Spleen (tissue), 11 donors: ENCODE measurements around the gene RILPL1. TPM values are rescaled to one million over a fixed set of nuclear protein-coding genes. Genes with fewer than 3 reads are reported as not detected.

Experiments used
- DNase-seq: peaks from one replicate; pipeline ENCODE4 v3.0.0-alpha.2; 2020
- H3K27ac ChIP-seq, 8 donors: fragments of 200-600 bp; sonication (generic) in 7 of 8; 1 replicate in 4 of 8; 2 replicates in 4 of 8; pipeline versions ENCODE4 v1.5.0 to v1.8.0; 2016 to 2021; ENCODE audit warnings: inconsistent platforms in 4 of 8, mild to moderate bottlenecking in 4 of 8, moderate library complexity in 1 of 8
- H3K27me3 ChIP-seq, 7 donors: fragments of 200-600 bp; sonication (generic) in 6 of 7; replicated peaks in 1 of 7; 1 replicate in 4 of 7; 2 replicates in 3 of 7; pipeline versions ENCODE4 v1.5.0 to v1.8.0; 2016 to 2021; ENCODE audit warnings: inconsistent platforms in 3 of 7, mild to moderate bottlenecking in 1 of 7
- H3K36me3 ChIP-seq, 6 donors: fragments of 200-600 bp; sonication (generic) in 5 of 6; 1 replicate in 4 of 6; 2 replicates in 2 of 6; pipeline versions ENCODE4 v1.5.0 to v1.8.0; 2016 to 2021; ENCODE audit warnings: inconsistent platforms in 2 of 6
- H3K4me1 ChIP-seq, 6 donors: fragments of 200-600 bp; sonication (generic) in 5 of 6; 1 replicate in 3 of 6; 2 replicates in 3 of 6; pipeline versions ENCODE4 v1.5.0 to v1.8.0; 2016 to 2021; ENCODE audit warnings: inconsistent platforms in 3 of 6
- H3K4me3 ChIP-seq, 8 donors: fragments of 200-600 bp; sonication (generic) in 7 of 8; 1 replicate in 4 of 8; 2 replicates in 4 of 8; pipeline versions ENCODE4 v1.5.0 to v1.8.0; 2016 to 2021; ENCODE audit warnings: inconsistent platforms in 4 of 8, mild to moderate bottlenecking in 4 of 8, moderate library complexity in 2 of 8
- H3K9me3 ChIP-seq, 8 donors: fragments of 200-600 bp; sonication (generic) in 7 of 8; 1 replicate in 4 of 8; 2 replicates in 4 of 8; pipeline versions ENCODE4 v1.5.0 to v1.8.0; 2016 to 2021; ENCODE audit warnings: inconsistent platforms in 4 of 8
- CTCF ChIP-seq, 11 experiments: fragments of 200-600 bp in 7 of 11; fragments of 450-650 bp in 4 of 11; sonication (generic) in 4 of 11; IDR thresholded peaks in 8 of 11; conservative IDR thresholded peaks in 3 of 11; 1 replicate in 7 of 11; 2 replicates in 4 of 11; pipeline versions ENCODE4 v1.4.0 to v1.8.0; 2016 to 2021; ENCODE audit warnings: antibody characterized with exemption in 11 of 11, inconsistent platforms in 4 of 11, mild to moderate bottlenecking in 1 of 11
- POLR2A ChIP-seq, 3 donors: fragments of 450-650 bp; IDR thresholded peaks; one replicate each; pipeline ENCODE4 v1.5.1; 2017; ENCODE audit warnings: antibody characterized with exemption in 3 of 3, mild to moderate bottlenecking in 1 of 3
- POLR2AphosphoS5 ChIP-seq, 3 donors: sonication (generic); formaldehyde crosslinking; IDR thresholded peaks; one replicate each; pipeline ENCODE4 v1.5.1; 2017; ENCODE audit warnings: antibody characterized with exemption in 3 of 3
- WGBS, 5 donors: extraction: QIAGEN DNeasy Blood & Tissue Kit in 3 of 5; methylation state at CpG; one replicate each; pipeline versions ENCODE4 v1.1.5 to v1.1.7; 2013 to 2018; 5-methylcytosine and 5-hydroxymethylcytosine counted together
- intact Hi-C: fragments of 100-400 bp; cut with DNase I; formaldehyde crosslinking; loops from one replicate; pipeline ENCODE4 v1.15.0; 2023; ENCODE audit warnings: low total_unique reads
- polyA plus RNA-seq, 3 donors: library from polyadenylated mRNA; stranded (reverse); fragments of 200-250 nt; gene quantifications; one replicate each; pipeline ENCODE4 v1.2.1, GENCODE V29; 2013
- total RNA-seq, 7 donors: library from RNA; depleted of rRNA in 3 of 7; stranded (reverse); fragments of >200 nt in 3 of 7; fragmentation: NEBNext Ultra II Directional in 4 of 7; extraction: Animal tissue kit (Norgen Biotek cat#: 25700) in 4 of 7; gene quantifications; one replicate each; pipeline versions ENCODE4 v1.1.0 to v1.2.1, GENCODE V29; 2016 to 2021
- donor health status: healthy with polysubstance abuse.
- donor health status: DM: no; HTN: no; CAD: no; lungs with moderate emphysema.
- donor health status: DM: no; HTN: no; CAD: no.
- donor health status: Bipolar disorder and iron deficiency.
- donor health status: healthy.
- donor health status: DM: no; HTN: no; CAD: no.
- donor health status: DM: yes; HTN: yes; CAD: no.

The RILPL1 gene
- total and polyA plus RNA-seq, 10 donors: 3.2 to 13.6 (median 9.0) TPM

GRCh38 chr12:123442774-123443173, 90.7 kb downstream of the RILPL1 start:
- Histone ChIP-seq H3K27me3 (no peaks in the 10 kb centered on the region), H3K4me1 (peaks cover 15 to 63% (median 41%) of the 10 kb centered on the region in 6 donors), H3K4me3 (no peak overlapping the region), H3K27ac (peak overlapping the region in 2 of 8 donors; percentile 14 to 17), H3K36me3 (no peaks in the 10 kb centered on the region), H3K9me3 (no peaks in the 10 kb centered on the region)
- intact Hi-C loops: no loop called here
- no peak for DNase-seq
- TF ChIP-seq POLR2A (IDR thresholded peaks at IDR 0.05) (no peak), CTCF (IDR thresholded peaks at IDR 0.05 in 8 of 11, conservative IDR thresholded peaks at IDR 0.05 in 3 of 11) (no peak), POLR2AphosphoS5 (IDR thresholded peaks at IDR 0.05) (no peak)
- 39 to 64% (median 52%) methylated on average over 4 of the region's 4 CpGs for WGBS, 5 donors

DNA sequence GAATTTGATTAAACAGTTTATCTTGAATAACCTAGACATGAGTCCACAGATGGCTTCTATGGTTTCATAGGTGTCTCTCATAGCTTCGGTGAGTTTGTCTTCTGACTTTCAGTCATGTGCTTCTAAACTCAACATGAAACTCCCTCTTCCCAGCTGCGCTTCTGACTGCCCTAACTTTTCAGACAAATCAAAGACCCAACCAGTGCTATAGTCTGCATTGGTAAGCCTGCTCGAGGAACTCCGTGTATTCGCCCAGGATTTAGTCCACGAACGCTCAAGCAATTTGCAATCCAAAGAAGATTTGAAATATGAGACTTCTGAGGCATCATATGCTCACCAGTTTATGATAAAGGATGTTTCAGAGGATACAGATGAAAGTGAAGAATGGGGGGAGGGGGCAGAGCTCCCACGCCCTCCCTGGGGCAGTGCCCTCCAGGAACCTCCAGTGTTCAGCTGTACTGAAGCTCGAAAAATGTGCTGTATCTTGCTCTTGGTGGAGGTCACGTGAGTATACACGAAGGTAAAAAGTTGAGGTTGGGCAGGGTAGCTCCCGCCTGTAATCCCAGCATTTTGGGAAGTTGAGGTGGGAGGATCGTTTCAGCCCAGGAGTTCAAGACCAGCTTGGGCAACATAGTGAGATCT, 91.9 kb downstream of the RILPL1 start:
- TF ChIP-seq POLR2A (IDR thresholded peaks at IDR 0.05) (no peak), POLR2AphosphoS5 (IDR thresholded peaks at IDR 0.05) (no peak), CTCF (IDR thresholded peaks at IDR 0.05 in 8 of 11, conservative IDR thresholded peaks at IDR 0.05 in 3 of 11) (no peak)
- intact Hi-C loops: no loop called here
- Histone ChIP-seq H3K4me3 (no peak overlapping the region), H3K4me1 (peaks cover 15 to 63% (median 43%) of the 10 kb centered on the region in 6 donors), H3K9me3 (no peaks in the 10 kb centered on the region), H3K36me3 (no peaks in the 10 kb centered on the region), H3K27ac (peak overlapping the region in 1 of 8 donors; percentile 4), H3K27me3 (no peaks in the 10 kb centered on the region)
- WGBS, 5 donors: 77 to 80% (median 78%) methylated on average over 13 of the region's 13 CpGs
- DNase-seq: no peak

DNA sequence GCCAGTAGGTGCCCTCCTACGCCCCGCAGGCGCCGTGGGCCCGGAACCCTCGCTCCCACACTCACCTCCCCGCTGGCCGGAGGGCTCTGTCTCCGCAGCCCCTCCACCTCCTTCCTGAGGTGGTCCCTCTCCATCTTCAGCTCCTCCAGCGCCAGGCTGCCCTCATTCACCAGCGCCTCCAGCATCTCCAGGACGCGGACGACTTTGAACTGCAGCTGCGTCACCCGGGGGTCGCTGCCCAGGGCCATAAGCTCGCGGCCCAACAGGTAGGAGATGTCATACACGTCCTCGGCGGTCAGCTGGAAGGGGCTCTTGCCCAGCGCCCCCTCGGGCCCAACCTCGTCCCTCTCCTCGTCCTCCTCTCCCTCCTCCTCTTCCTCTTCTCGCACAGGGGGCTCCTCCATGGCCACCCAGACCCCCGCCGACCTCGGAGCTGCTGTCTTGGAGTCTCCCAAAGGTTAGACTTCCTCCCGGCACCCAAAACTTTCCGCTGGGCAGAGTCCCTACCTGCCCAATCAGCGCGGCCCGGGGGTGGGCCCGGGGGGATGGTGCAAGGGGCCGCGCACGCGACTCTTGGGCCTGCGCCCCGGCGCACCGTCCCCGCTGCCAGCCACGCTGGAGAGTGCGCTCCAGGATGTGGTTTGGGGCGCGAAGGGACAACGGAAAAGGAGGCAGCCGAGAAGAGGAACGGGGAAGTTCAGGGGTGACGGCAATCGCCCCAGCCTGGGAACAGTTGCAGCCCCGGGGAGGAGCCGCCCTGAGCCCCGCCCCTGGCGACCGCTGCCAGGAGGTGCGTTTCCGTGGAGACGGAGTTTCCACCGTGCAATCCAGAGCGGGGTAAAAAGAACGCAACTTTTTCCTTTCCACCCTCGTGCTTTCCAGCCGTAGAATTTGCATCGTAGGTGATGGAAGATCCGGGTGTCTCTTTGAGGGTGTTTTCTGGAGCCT, 97.2 kb downstream of the RILPL1 start, which contains the start of gene RILPL2:
TSS of gene RILPL2 (minus strand) at position 668 of the 948 bp plus-strand sequence. CDS start at position 404, 264 bp downstream.
- Histone ChIP-seq H3K9me3 (no peaks in the 10 kb centered on the region), H3K27me3 (no peaks in the 10 kb centered on the region), H3K4me1 (peaks cover 33 to 62% (median 55%) of the 10 kb centered on the region in 6 donors), H3K36me3 (peaks cover 0 to 5% (median 0%) of the 10 kb centered on the region in 6 donors), H3K4me3 (peak within 1 kb of the TSS; percentile 74 to 97 (median 89)), H3K27ac (peak within 1 kb of the TSS; percentile 78 to 98 (median 92))
- TF ChIP-seq CTCF (IDR thresholded peaks at IDR 0.05 in 8 of 11, conservative IDR thresholded peaks at IDR 0.05 in 3 of 11) (peak in 4 of 11 experiments; percentile 33 to 43 (median 36)), POLR2AphosphoS5 (IDR thresholded peaks at IDR 0.05) (peak; percentile 98), POLR2A (IDR thresholded peaks at IDR 0.05) (peak; percentile 66 to 75 (median 70))
- peak; percentile 98 for DNase-seq
- WGBS, 5 donors: 0 to 1% (median 0%) methylated on average over 58 to 69 of the region's 69 CpGs
- intact Hi-C loops: no loop called here
